Measurements from ENCODE around the gene ACOT8.
A peak's percentile ranks its signal among the peaks of the same experiment; 100 is the strongest.

The ACOT8 gene

GRCh38 chr20:45890077-45890984, 33.1 kb upstream of the ACOT8 start:
- H3K36me3 ChIP-seq: peaks cover 28% of the 10 kb centered on the region

GRCh38 chr20:45888681-45889080, 31.5 kb upstream of the ACOT8 start:
- Histone ChIP-seq H3K4me3 (ENCODE audit: low read depth in 1 of 2, low read length in 1 of 2) (no peak overlapping the region), H3K4me1 (ENCODE audit: control insufficient read depth in 1 of 2, insufficient read depth in 1 of 2, low read depth in 1 of 2, low read length in 1 of 2) (peaks cover 32 to 37% of the 10 kb centered on the region in 2 experiments), H3K27ac (no peak overlapping the region), H3K36me3 (peaks cover 15% of the 10 kb centered on the region), H3K27me3 (no peaks in the 10 kb centered on the region), H3K9me3 (no peaks in the 10 kb centered on the region)
- TF ChIP-seq CTCF (IDR thresholded peaks at IDR 0.05): no peak

More at GRCh38 chr20:45890077-45890984, 33.1 kb upstream of the ACOT8 start:
- H3K9me3 ChIP-seq: no peaks in the 10 kb centered on the region
- H3K27ac ChIP-seq: peak overlapping the region; percentile 88
- peak; percentile 70 for TF ChIP-seq CTCF (IDR thresholded peaks at IDR 0.05)
- peak overlapping the region; percentile 91 to 94 for H3K4me3 ChIP-seq (ENCODE audit: low read depth in 1 of 2, low read length in 1 of 2)
- no peaks in the 10 kb centered on the region for H3K27me3 ChIP-seq
- H3K4me1 ChIP-seq (ENCODE audit: control insufficient read depth in 1 of 2, insufficient read depth in 1 of 2, low read depth in 1 of 2, low read length in 1 of 2): peaks cover 41 to 46% of the 10 kb centered on the region in 2 experiments

- peaks cover 19 to 23% of the 10 kb centered on the region in 2 experiments for H3K4me1 ChIP-seq (ENCODE audit: control insufficient read depth in 1 of 2, insufficient read depth in 1 of 2, low read depth in 1 of 2, low read length in 1 of 2)
- no peak within 1 kb of the TSS for H3K4me3 ChIP-seq (ENCODE audit: low read depth in 1 of 2, low read length in 1 of 2)
- no peaks in the 10 kb centered on the region for H3K9me3 ChIP-seq
- no peak for TF ChIP-seq CTCF (IDR thresholded peaks at IDR 0.05)
- H3K27me3 ChIP-seq: no peaks in the 10 kb centered on the region
- no peak within 1 kb of the TSS for H3K27ac ChIP-seq
- H3K36me3 ChIP-seq: peaks cover 26% of the 10 kb centered on the region
Measured at GRCh38 chr20:45887346-45887715, 30.1 kb upstream of the ACOT8 start, which contains the start of gene SPATA25. SPATA25 (minus strand) TSS chr20:45887622; CDS start chr20:45887590, 32 bp downstream.

GRCh38 chr20:45886590-45887345, 29.6 kb upstream of the ACOT8 start:
- Histone ChIP-seq H3K4me1 (ENCODE audit: control insufficient read depth in 1 of 2, insufficient read depth in 1 of 2, low read depth in 1 of 2, low read length in 1 of 2) (peaks cover 14 to 18% of the 10 kb centered on the region in 2 experiments), H3K4me3 (ENCODE audit: low read depth in 1 of 2, low read length in 1 of 2) (no peak overlapping the region), H3K27me3 (no peaks in the 10 kb centered on the region), H3K9me3 (no peaks in the 10 kb centered on the region), H3K27ac (no peak overlapping the region), H3K36me3 (peaks cover 26% of the 10 kb centered on the region)
- no peak for TF ChIP-seq CTCF (IDR thresholded peaks at IDR 0.05)

- H3K27me3 ChIP-seq: no peaks in the 10 kb centered on the region
- no peak overlapping the region for H3K4me3 ChIP-seq (ENCODE audit: low read depth in 1 of 2, low read length in 1 of 2)
- peaks cover 35% of the 10 kb centered on the region for H3K36me3 ChIP-seq
- H3K9me3 ChIP-seq: no peaks in the 10 kb centered on the region
- H3K4me1 ChIP-seq (ENCODE audit: control insufficient read depth in 1 of 2, insufficient read depth in 1 of 2, low read depth in 1 of 2, low read length in 1 of 2): peaks cover 8 to 12% of the 10 kb centered on the region in 2 experiments
- TF ChIP-seq CTCF (IDR thresholded peaks at IDR 0.05): no peak
- H3K27ac ChIP-seq: peak overlapping the region; percentile 10
Measured at GRCh38 chr20:45883100-45883469, 25.9 kb upstream of the ACOT8 start.
